ENCODE measurements around the gene PHF2.
A peak's percentile ranks its signal among the peaks of the same experiment; 100 is the strongest.

The PHF2 gene

GRCh38 chr9:93576258-93577077 is at the start of gene PHF2:
Gene PHF2 (plus strand): TSS chr9:93576584. CDS start chr9:93576774, 190 bp downstream.
- DNase-seq (ENCODE audit: low spot score), result peak; percentile 63

- no peak for DNase-seq (ENCODE audit: low spot score)
These were observed 45.0 kb upstream of the PHF2 start for GRCh38 chr9:93531374-93531773.

GRCh38 chr9:93532141-93532540 is 44.2 kb upstream of the PHF2 start:
- DNase-seq (ENCODE audit: low spot score), result no peak

- no peak for DNase-seq (ENCODE audit: low spot score)
These were observed 42.5 kb upstream of the PHF2 start for GRCh38 chr9:93533863-93534262.

- no peak for DNase-seq (ENCODE audit: low spot score)
These were observed 40.2 kb upstream of the PHF2 start for GRCh38 chr9:93536167-93536566.

GRCh38 chr9:93536874-93537273 is 39.5 kb upstream of the PHF2 start:
- DNase-seq (ENCODE audit: low spot score), result no peak

GRCh38 chr9:93540305-93540704 is 36.1 kb upstream of the PHF2 start:
- DNase-seq (ENCODE audit: low spot score), result no peak

- no peak for DNase-seq (ENCODE audit: low spot score)
These were observed 35.4 kb upstream of the PHF2 start for GRCh38 chr9:93541005-93541404.

GRCh38 chr9:93541581-93542349 is 34.6 kb upstream of the PHF2 start:
- DNase-seq (ENCODE audit: low spot score), result no peak

- no peak for DNase-seq (ENCODE audit: low spot score)
These were observed 33.3 kb upstream of the PHF2 start for GRCh38 chr9:93543117-93543516.

GRCh38 chr9:93546356-93546755 is 30.0 kb upstream of the PHF2 start:
- DNase-seq (ENCODE audit: low spot score), result no peak

- no peak for DNase-seq (ENCODE audit: low spot score)
These were observed 26.8 kb upstream of the PHF2 start for GRCh38 chr9:93549611-93550010.

GRCh38 chr9:93552923-93553322 is 23.5 kb upstream of the PHF2 start:
- DNase-seq (ENCODE audit: low spot score), result no peak

GRCh38 chr9:93555370-93555769 is 21.0 kb upstream of the PHF2 start:
- no peak for DNase-seq (ENCODE audit: low spot score)

- DNase-seq (ENCODE audit: low spot score), result no peak
These were observed 18.8 kb upstream of the PHF2 start for GRCh38 chr9:93557366-93558137.

GRCh38 chr9:93558503-93558902 is 17.9 kb upstream of the PHF2 start:
- DNase-seq (ENCODE audit: low spot score), result no peak

GRCh38 chr9:93560991-93561390 is 15.4 kb upstream of the PHF2 start:
- no peak for DNase-seq (ENCODE audit: low spot score)

- no peak for DNase-seq (ENCODE audit: low spot score)
These were observed 14.2 kb upstream of the PHF2 start for GRCh38 chr9:93562157-93562556.

GRCh38 chr9:93565089-93565488 is 11.3 kb upstream of the PHF2 start:
- DNase-seq (ENCODE audit: low spot score), result no peak

GRCh38 chr9:93566408-93567270 is 9.7 kb upstream of the PHF2 start:
- peak; percentile 99 for DNase-seq (ENCODE audit: low spot score)

GRCh38 chr9:93567271-93567959 is 9.0 kb upstream of the PHF2 start:
- DNase-seq (ENCODE audit: low spot score), result no peak
